ENCODE measurements around the gene SERTM2.

SERTM2 gene

GRCh38 chrX:111518667-111519066, 7.2 kb downstream of the SERTM2 start:
- H2AFZ ChIP-seq (ENCODE audit: low read depth, low read length, severe bottlenecking) = no peak overlapping the region
- no peak overlapping the region for H3K27ac ChIP-seq (ENCODE audit: low read depth, low read length)

GRCh38 chrX:111519215-111519614, 7.8 kb downstream of the SERTM2 start:
- no peak overlapping the region for H3K9ac ChIP-seq (ENCODE audit: low read length)
- H3K4me3 ChIP-seq (ENCODE audit: insufficient read depth, low read length, poor library complexity, severe bottlenecking) = no peak overlapping the region
- no peaks in the 10 kb centered on the region for H3F3A ChIP-seq (ENCODE audit: insufficient read depth)
- no peaks in the 10 kb centered on the region for H3K9me3 ChIP-seq (ENCODE audit: insufficient read depth, low read length)
- no peak overlapping the region for H3K27ac ChIP-seq (ENCODE audit: low read depth, low read length)
- no peaks in the 10 kb centered on the region for H4K20me1 ChIP-seq (ENCODE audit: low read depth, low read length)
- no peaks in the 10 kb centered on the region for H3K9me2 ChIP-seq (replicated peaks; ENCODE audit: insufficient read depth, low read length)
- no peaks in the 10 kb centered on the region for H3K79me2 ChIP-seq (ENCODE audit: insufficient read depth, low read length)
- H3K4me2 ChIP-seq (ENCODE audit: low read depth, low read length, poor library complexity, severe bottlenecking) = no peak overlapping the region
- H3K27me3 ChIP-seq (ENCODE audit: low read length) = no peaks in the 10 kb centered on the region
- TF ChIP-seq CTCF (IDR thresholded peaks at IDR 0.05; ENCODE audit: insufficient read depth, low read length, poor library complexity, severe bottlenecking) (no peak), EZH2phosphoT487 (conservative IDR thresholded peaks at IDR 0.05; ENCODE audit: low read length) (no peak)
- H3K36me3 ChIP-seq (ENCODE audit: low read length) = no peaks in the 10 kb centered on the region
- H2AFZ ChIP-seq (ENCODE audit: low read depth, low read length, severe bottlenecking) = no peak overlapping the region

More at GRCh38 chrX:111518667-111519066, 7.2 kb downstream of the SERTM2 start:
- no peak overlapping the region for H3K9ac ChIP-seq (ENCODE audit: low read length)
- H3K36me3 ChIP-seq (ENCODE audit: low read length) = no peaks in the 10 kb centered on the region
- H4K20me1 ChIP-seq (ENCODE audit: low read depth, low read length) = no peaks in the 10 kb centered on the region
- no peaks in the 10 kb centered on the region for H3K9me3 ChIP-seq (ENCODE audit: insufficient read depth, low read length)
- no peaks in the 10 kb centered on the region for H3F3A ChIP-seq (ENCODE audit: insufficient read depth)
- no peak overlapping the region for H3K4me3 ChIP-seq (ENCODE audit: insufficient read depth, low read length, poor library complexity, severe bottlenecking)
- H3K4me2 ChIP-seq (ENCODE audit: low read depth, low read length, poor library complexity, severe bottlenecking) = no peak overlapping the region
- no peaks in the 10 kb centered on the region for H3K9me2 ChIP-seq (replicated peaks; ENCODE audit: insufficient read depth, low read length)
- H3K27me3 ChIP-seq (ENCODE audit: low read length) = no peaks in the 10 kb centered on the region
- no peaks in the 10 kb centered on the region for H3K79me2 ChIP-seq (ENCODE audit: insufficient read depth, low read length)
- no peak for TF ChIP-seq EZH2phosphoT487 (conservative IDR thresholded peaks at IDR 0.05; ENCODE audit: low read length)
- no peak for TF ChIP-seq CTCF (IDR thresholded peaks at IDR 0.05; ENCODE audit: insufficient read depth, low read length, poor library complexity, severe bottlenecking)

- no peak overlapping the region for H3K27ac ChIP-seq (ENCODE audit: low read depth, low read length)
- no peak overlapping the region for H3K4me2 ChIP-seq (ENCODE audit: low read depth, low read length, poor library complexity, severe bottlenecking)
These were observed 9.1 kb downstream of the SERTM2 start for GRCh38 chrX:111520506-111520905.

More at GRCh38 chrX:111520506-111520905, 9.1 kb downstream of the SERTM2 start:
- H3K4me3 ChIP-seq (ENCODE audit: insufficient read depth, low read length, poor library complexity, severe bottlenecking) = no peak overlapping the region
- no peaks in the 10 kb centered on the region for H4K20me1 ChIP-seq (ENCODE audit: low read depth, low read length)
- H3F3A ChIP-seq (ENCODE audit: insufficient read depth) = no peaks in the 10 kb centered on the region
- H3K36me3 ChIP-seq (ENCODE audit: low read length) = no peaks in the 10 kb centered on the region
- no peaks in the 10 kb centered on the region for H3K27me3 ChIP-seq (ENCODE audit: low read length)
- H2AFZ ChIP-seq (ENCODE audit: low read depth, low read length, severe bottlenecking) = no peak overlapping the region
- H3K9ac ChIP-seq (ENCODE audit: low read length) = no peak overlapping the region
- no peaks in the 10 kb centered on the region for H3K79me2 ChIP-seq (ENCODE audit: insufficient read depth, low read length)
- TF ChIP-seq EZH2phosphoT487 (conservative IDR thresholded peaks at IDR 0.05; ENCODE audit: low read length) = no peak
- TF ChIP-seq CTCF (IDR thresholded peaks at IDR 0.05; ENCODE audit: insufficient read depth, low read length, poor library complexity, severe bottlenecking) = no peak
- no peaks in the 10 kb centered on the region for H3K9me3 ChIP-seq (ENCODE audit: insufficient read depth, low read length)
- H3K9me2 ChIP-seq (replicated peaks; ENCODE audit: insufficient read depth, low read length) = no peaks in the 10 kb centered on the region
